ENCODE data around the gene CFAP20. TPM values are rescaled to one million over a fixed set of nuclear protein-coding genes. Genes with fewer than 3 reads are reported as not detected.

The CFAP20 gene
- total RNA-seq, 1 experiment from 2014 or later: 59.7 TPM

DNA sequence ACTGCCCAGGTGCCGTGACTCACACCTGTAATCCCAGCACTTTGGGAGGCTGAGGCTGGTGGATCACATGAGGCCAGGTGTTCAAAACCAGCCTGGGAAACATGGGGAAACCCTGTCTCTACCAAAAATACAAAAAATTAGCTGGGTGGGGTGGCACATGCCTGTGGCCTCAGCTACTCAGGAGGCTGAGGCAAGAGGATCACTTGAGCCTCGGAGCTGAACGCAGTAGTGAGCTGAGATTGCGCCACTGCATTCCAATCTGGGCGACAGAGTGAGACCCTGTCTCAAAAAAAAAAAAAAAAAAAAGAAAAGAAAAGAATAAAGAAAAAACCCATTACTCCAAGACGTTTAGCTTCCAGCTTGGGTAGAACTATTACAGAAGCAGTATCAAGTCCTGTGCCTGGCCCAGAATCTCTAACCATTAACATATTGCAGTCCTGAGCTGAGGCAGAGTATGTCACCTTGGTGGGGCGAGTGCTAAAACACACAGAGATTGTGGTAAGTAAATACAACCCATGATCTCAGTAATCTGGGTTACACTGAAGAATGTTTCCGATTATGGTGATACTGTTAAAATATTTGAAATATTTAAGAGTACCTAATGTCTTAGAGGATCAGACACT lies 23.2 kb upstream of the CFAP20 start:
- no peak for DNase-seq (ENCODE audit: low read depth, low spot score)
- H3K9me2 ChIP-seq (ENCODE audit: insufficient read depth): no peaks in the 10 kb centered on the region
- no peak overlapping the region for H2AFZ ChIP-seq (ENCODE audit: low read depth, low read length, poor library complexity, severe bottlenecking)
- H3K4me2 ChIP-seq (ENCODE audit: low read length): no peak overlapping the region
- no peak overlapping the region for H3K27ac ChIP-seq (ENCODE audit: low read depth, low read length)
- RAD21 ChIA-PET (ENCODE audit: low non-redundant PET in 1 of 2, low total read pairs in 2 of 2, uncharacterized antibody in 2 of 2, unreplicated experiment in 2 of 2): no interaction called here
- intact Hi-C loops (cut with micrococcal nuclease): no loop called here
- H3K4me3 ChIP-seq (replicated peaks in 1 of 2; ENCODE audit: low read depth in 1 of 2, low read length in 2 of 2): no peak overlapping the region
- no peak for TF ChIP-seq POLR2A (IDR thresholded peaks at IDR 0.05; ENCODE audit: borderline replicate concordance, extremely low read depth, insufficient read depth, insufficient read length)
- TF ChIP-seq YY1 (IDR thresholded peaks at IDR 0.05; ENCODE audit: extremely low read depth, insufficient replicate concordance, low read depth, low read length): no peak
- no peak for TF ChIP-seq ELF1 (IDR thresholded peaks at IDR 0.05; ENCODE audit: borderline replicate concordance, low read depth)
- TF ChIP-seq, protein P1, sequence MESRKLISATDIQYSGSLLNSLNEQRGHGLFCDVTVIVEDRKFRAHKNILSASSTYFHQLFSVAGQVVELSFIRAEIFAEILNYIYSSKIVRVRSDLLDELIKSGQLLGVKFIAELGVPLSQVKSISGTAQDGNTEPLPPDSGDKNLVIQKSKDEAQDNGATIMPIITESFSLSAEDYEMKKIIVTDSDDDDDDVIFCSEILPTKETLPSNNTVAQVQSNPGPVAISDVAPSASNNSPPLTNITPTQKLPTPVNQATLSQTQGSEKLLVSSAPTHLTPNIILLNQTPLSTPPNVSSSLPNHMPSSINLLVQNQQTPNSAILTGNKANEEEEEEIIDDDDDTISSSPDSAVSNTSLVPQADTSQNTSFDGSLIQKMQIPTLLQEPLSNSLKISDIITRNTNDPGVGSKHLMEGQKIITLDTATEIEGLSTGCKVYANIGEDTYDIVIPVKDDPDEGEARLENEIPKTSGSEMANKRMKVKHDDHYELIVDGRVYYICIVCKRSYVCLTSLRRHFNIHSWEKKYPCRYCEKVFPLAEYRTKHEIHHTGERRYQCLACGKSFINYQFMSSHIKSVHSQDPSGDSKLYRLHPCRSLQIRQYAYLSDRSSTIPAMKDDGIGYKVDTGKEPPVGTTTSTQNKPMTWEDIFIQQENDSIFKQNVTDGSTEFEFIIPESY (IDR thresholded peaks at IDR 0.05; ENCODE audit: extremely low read depth, insufficient replicate concordance, low read length): no peak
- no peak for TF ChIP-seq EZH2phosphoT487 (IDR thresholded peaks at IDR 0.05; ENCODE audit: borderline replicate concordance)
- TF ChIP-seq JUND (IDR thresholded peaks at IDR 0.05): no peak
- no peak for TF ChIP-seq SRF (IDR thresholded peaks at IDR 0.05; ENCODE audit: low read depth)
- CTCF ChIA-PET: no interaction called here
- H3K9ac ChIP-seq (ENCODE audit: low read length): no peak overlapping the region
- H3K9me3 ChIP-seq (ENCODE audit: control insufficient read depth in 1 of 2, insufficient read depth in 1 of 2, low read depth in 1 of 2, low read length in 2 of 2): no peaks in the 10 kb centered on the region
- H3K4me1 ChIP-seq (ENCODE audit: control insufficient read depth in 1 of 2, insufficient read depth in 2 of 2, low read length in 2 of 2): no peaks in the 10 kb centered on the region
- POLR2A ChIA-PET: no interaction called here
- 0 out of 2 replicates have a peak, but pooled peaks cover 2% of the 10 kb centered on the region for H3K27me3 ChIP-seq (ENCODE audit: insufficient read depth, low read length)
- no peaks in the 10 kb centered on the region for H3K79me2 ChIP-seq (ENCODE audit: insufficient read depth, low read length)
- H3K36me3 ChIP-seq (ENCODE audit: control insufficient read depth in 1 of 2, insufficient read depth in 2 of 2, low read length in 2 of 2): no peaks in the 10 kb centered on the region
- no TSS peak for BruUV-seq (replicated peaks)
- H4K20me1 ChIP-seq (ENCODE audit: insufficient read depth): no peaks in the 10 kb centered on the region
- no peak for ATAC-seq

DNA sequence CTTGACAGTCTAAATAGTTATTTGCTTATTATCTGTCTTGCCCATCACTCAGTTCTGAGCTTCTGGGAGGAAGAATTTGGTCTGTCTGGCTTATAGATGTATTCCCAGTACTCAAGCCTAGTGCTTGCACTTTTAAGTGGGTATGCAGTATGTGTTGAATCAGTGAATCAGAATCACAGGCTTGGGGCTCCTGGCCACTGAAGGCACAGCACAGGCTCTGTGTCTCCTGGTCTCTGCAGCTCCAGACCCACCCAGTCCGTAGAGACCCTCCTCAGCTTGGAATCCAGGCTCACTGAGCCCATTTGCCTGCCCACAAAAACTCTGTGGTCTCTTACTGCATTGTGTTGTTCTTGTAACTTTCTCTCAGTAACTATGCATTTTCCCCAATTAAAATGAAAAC lies 19.3 kb upstream of the CFAP20 start:
- CTCF ChIA-PET: interaction anchor here (1.1 kb wide), 1 partner anchor 51 kb away, joined by 3 read pairs; no protein-coding TSS in a partner anchor
- H3K36me3 ChIP-seq (ENCODE audit: control insufficient read depth in 1 of 2, insufficient read depth in 2 of 2, low read length in 2 of 2): no peaks in the 10 kb centered on the region
- H3K27me3 ChIP-seq (ENCODE audit: insufficient read depth, low read length): 0 out of 2 replicates have a peak, but pooled peaks cover 2% of the 10 kb centered on the region
- no peaks in the 10 kb centered on the region for H4K20me1 ChIP-seq (ENCODE audit: insufficient read depth)
- RAD21 ChIA-PET (ENCODE audit: low non-redundant PET in 1 of 2, low total read pairs in 2 of 2, uncharacterized antibody in 2 of 2, unreplicated experiment in 2 of 2): no interaction called here
- H3K79me2 ChIP-seq (ENCODE audit: insufficient read depth, low read length): no peaks in the 10 kb centered on the region
- no TSS peak for BruUV-seq (replicated peaks)
- POLR2A ChIA-PET: no interaction called here
- no peak for TF ChIP-seq FOSL1 (IDR thresholded peaks at IDR 0.05; ENCODE audit: low read depth)
- no peak for TF ChIP-seq ZFX (IDR thresholded peaks at IDR 0.05)
- intact Hi-C loops (cut with micrococcal nuclease): no loop called here
- DNase-seq (ENCODE audit: low read depth, low spot score): no peak
- no peak overlapping the region for H3K27ac ChIP-seq (ENCODE audit: low read depth, low read length)
- H3K4me3 ChIP-seq (replicated peaks in 1 of 2; ENCODE audit: low read depth in 1 of 2, low read length in 2 of 2): no peak overlapping the region
- no peak overlapping the region for H3K4me2 ChIP-seq (ENCODE audit: low read length)
- H3K9ac ChIP-seq (ENCODE audit: low read length): no peak overlapping the region
- no peaks in the 10 kb centered on the region for H3K9me3 ChIP-seq (ENCODE audit: control insufficient read depth in 1 of 2, insufficient read depth in 1 of 2, low read depth in 1 of 2, low read length in 2 of 2)
- no peaks in the 10 kb centered on the region for H3K4me1 ChIP-seq (ENCODE audit: control insufficient read depth in 1 of 2, insufficient read depth in 2 of 2, low read length in 2 of 2)
- H2AFZ ChIP-seq (ENCODE audit: low read depth, low read length, poor library complexity, severe bottlenecking): no peak overlapping the region
- ATAC-seq: no peak
- H3K9me2 ChIP-seq (ENCODE audit: insufficient read depth): no peaks in the 10 kb centered on the region

All from HCT116 (cell line).